Measurements from ENCODE around the gene AFAP1.

GRCh38 chr4:7924570-7924969 lies 15.1 kb downstream of the AFAP1 start:
- TF ChIP-seq, protein P1, sequence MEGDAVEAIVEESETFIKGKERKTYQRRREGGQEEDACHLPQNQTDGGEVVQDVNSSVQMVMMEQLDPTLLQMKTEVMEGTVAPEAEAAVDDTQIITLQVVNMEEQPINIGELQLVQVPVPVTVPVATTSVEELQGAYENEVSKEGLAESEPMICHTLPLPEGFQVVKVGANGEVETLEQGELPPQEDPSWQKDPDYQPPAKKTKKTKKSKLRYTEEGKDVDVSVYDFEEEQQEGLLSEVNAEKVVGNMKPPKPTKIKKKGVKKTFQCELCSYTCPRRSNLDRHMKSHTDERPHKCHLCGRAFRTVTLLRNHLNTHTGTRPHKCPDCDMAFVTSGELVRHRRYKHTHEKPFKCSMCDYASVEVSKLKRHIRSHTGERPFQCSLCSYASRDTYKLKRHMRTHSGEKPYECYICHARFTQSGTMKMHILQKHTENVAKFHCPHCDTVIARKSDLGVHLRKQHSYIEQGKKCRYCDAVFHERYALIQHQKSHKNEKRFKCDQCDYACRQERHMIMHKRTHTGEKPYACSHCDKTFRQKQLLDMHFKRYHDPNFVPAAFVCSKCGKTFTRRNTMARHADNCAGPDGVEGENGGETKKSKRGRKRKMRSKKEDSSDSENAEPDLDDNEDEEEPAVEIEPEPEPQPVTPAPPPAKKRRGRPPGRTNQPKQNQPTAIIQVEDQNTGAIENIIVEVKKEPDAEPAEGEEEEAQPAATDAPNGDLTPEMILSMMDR (IDR thresholded peaks at IDR 0.05): no peak
- no peak for TF ChIP-seq POLR2AphosphoS5 (IDR thresholded peaks at IDR 0.05)

Data from transverse colon (tissue), 4 donors.